ENCODE results near the gene CEP290. TPM values are rescaled to one million over a fixed set of nuclear protein-coding genes. Genes with fewer than 3 reads are reported as not detected.
"Not testable (repeated sequence)": the region's sequence is repeated elsewhere in the genome, so short reads cannot be mapped to it uniquely, and the experiment has no call there.

Gene CEP290
- total RNA-seq, 5 donors from 2014 or later (not counting 1 experiment from before 2014, with no cell fraction given), result 18.5 to 22.6 (median 20.8) TPM

DNA sequence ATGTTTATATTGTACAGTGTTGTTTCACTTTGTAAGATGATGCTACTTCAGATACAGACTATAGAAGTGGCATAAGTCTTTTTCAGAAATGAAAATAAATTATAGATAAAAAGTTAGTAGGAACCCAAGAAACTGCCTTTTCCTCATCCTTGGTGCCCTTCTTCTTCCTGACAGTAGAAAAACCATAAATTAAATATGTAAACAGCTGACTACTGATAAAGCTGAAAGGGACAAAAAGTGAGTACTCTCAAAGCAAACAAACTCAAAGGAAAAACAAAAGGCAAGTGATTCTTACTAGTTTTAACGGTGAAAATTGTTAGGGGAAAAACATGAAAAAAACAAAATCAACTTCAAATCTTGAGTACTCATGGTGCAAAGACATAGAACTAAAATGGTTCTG, 104.1 kb downstream of the CEP290 start:
- ATAC-seq (replicated peaks in 1 of 4) (no peak), DNase-seq (no peak)
- no peaks in the 10 kb centered on the region for H3K9me3 ChIP-seq
- H3K4me3 ChIP-seq (ENCODE audit: control insufficient read depth in 1 of 2, extremely low read depth in 1 of 2, low read length in 1 of 2), result no peak overlapping the region
- H3K27me3 ChIP-seq (replicated peaks in 1 of 2; ENCODE audit: control insufficient read depth in 2 of 2, extremely low read depth in 1 of 2, insufficient read depth in 2 of 2, low read length in 1 of 2), result no peaks in the 10 kb centered on the region
- Mint-ChIP-seq H3K36me3 (peaks cover 7% of the 10 kb centered on the region), H3K9me3 (no peaks in the 10 kb centered on the region), H3K4me3 (no peak overlapping the region), H3K27me3 (no peaks in the 10 kb centered on the region), H3K4me1 (peaks cover 58 to 71% (median 66%) of the 10 kb centered on the region in 3 donors), H3K27ac (peak overlapping the region in 1 of 2 donors; percentile 34)
- H3K27ac ChIP-seq (ENCODE audit: low read length), result no peak overlapping the region
- ChIA-PET POLR2A (interaction anchor here in 1 of 2 donors (0.6 kb wide), 1 partner anchor 28 kb away, joined by 3 read pairs; no protein-coding TSS in a partner anchor), CTCF (no interaction called here)
- WGBS (ENCODE audit: insufficient coverage), result no CpG with 5 or more reads among the region's 1 CpG
- peaks cover 9 to 15% of the 10 kb centered on the region in 2 experiments for H3K4me1 ChIP-seq (ENCODE audit: control insufficient read depth in 1 of 2, extremely low read depth in 1 of 2, insufficient read depth in 2 of 2, low read length in 2 of 2)
- H3K36me3 ChIP-seq (ENCODE audit: control insufficient read depth in 2 of 2, extremely low read depth in 1 of 2, insufficient read depth in 1 of 2, low read length in 1 of 2), result no peaks in the 10 kb centered on the region

DNA sequence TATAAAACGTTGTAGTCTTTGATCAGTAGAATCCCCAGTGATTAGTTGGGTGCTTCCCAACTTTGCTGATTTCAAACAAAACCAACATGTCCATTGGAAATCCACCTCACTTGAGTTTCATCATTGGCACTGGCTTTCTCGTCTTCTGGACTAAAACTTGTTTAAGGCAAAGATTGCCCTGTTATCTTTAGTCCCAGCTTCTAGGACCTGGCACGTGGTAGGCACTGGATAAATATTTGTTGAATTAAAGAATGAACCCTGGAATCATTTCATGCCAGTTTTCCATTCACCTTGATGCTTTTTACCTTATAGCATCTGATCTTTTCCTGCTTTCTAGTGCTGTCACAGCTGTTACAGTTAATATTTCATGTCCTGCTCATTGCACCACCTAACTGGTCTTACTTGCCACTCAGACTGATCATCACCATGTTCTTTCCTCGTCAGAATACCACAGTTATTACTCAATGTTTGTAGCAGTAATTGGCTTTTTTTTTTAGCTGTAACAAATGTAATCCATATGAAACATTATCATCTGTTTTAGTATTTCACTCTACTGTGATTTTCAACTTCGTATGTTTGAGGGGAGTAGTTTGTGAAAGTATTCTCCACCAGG, 105.4 kb downstream of the CEP290 start:
- H3K36me3 Mint-ChIP-seq, result peaks cover 7% of the 10 kb centered on the region
- CTCF ChIA-PET, result no interaction called here
- no peaks in the 10 kb centered on the region for H3K27me3 ChIP-seq (replicated peaks in 1 of 2; ENCODE audit: control insufficient read depth in 2 of 2, extremely low read depth in 1 of 2, insufficient read depth in 2 of 2, low read length in 1 of 2)
- H3K4me3 Mint-ChIP-seq, result peak overlapping the region; percentile 95 to 97 (median 96)
- no peaks in the 10 kb centered on the region for H3K9me3 Mint-ChIP-seq
- ATAC-seq (replicated peaks in 1 of 4), result no peak
- H3K36me3 ChIP-seq (ENCODE audit: control insufficient read depth in 2 of 2, extremely low read depth in 1 of 2, insufficient read depth in 1 of 2, low read length in 1 of 2), result no peaks in the 10 kb centered on the region
- peaks cover 9 to 15% of the 10 kb centered on the region in 2 experiments for H3K4me1 ChIP-seq (ENCODE audit: control insufficient read depth in 1 of 2, extremely low read depth in 1 of 2, insufficient read depth in 2 of 2, low read length in 2 of 2)
- H3K27ac Mint-ChIP-seq, result peak overlapping the region in 1 of 2 donors; percentile 93
- H3K4me3 ChIP-seq (ENCODE audit: control insufficient read depth in 1 of 2, extremely low read depth in 1 of 2, low read length in 1 of 2), result peak overlapping the region; percentile 75 to 91
- H3K9me3 ChIP-seq, result no peaks in the 10 kb centered on the region
- DNase-seq, result no peak
- POLR2A ChIA-PET, result interaction anchor here (0.6 to 0.9 kb wide), 3 partner anchors 10 to 1544 kb away, joined by 3 to 5 read pairs (median 4); no protein-coding TSS in a partner anchor
- no peaks in the 10 kb centered on the region for H3K27me3 Mint-ChIP-seq
- no peak overlapping the region for H3K27ac ChIP-seq (ENCODE audit: low read length)
- peaks cover 58 to 62% (median 62%) of the 10 kb centered on the region in 3 donors for H3K4me1 Mint-ChIP-seq
- no CpG with 5 or more reads among the region's 5 CpGs for WGBS (ENCODE audit: insufficient coverage)

- Histone ChIP-seq H3K36me3 (ENCODE audit: control insufficient read depth in 2 of 2, extremely low read depth in 1 of 2, insufficient read depth in 1 of 2, low read length in 1 of 2) (no peaks in the 10 kb centered on the region), H3K4me1 (ENCODE audit: control insufficient read depth in 1 of 2, extremely low read depth in 1 of 2, insufficient read depth in 2 of 2, low read length in 2 of 2) (peaks cover 9 to 15% of the 10 kb centered on the region in 2 experiments), H3K27me3 (replicated peaks in 1 of 2; ENCODE audit: control insufficient read depth in 2 of 2, extremely low read depth in 1 of 2, insufficient read depth in 2 of 2, low read length in 1 of 2) (no peaks in the 10 kb centered on the region), H3K9me3 (no peaks in the 10 kb centered on the region), H3K27ac (ENCODE audit: low read length) (peak overlapping the region; percentile 54), H3K4me3 (ENCODE audit: control insufficient read depth in 1 of 2, extremely low read depth in 1 of 2, low read length in 1 of 2) (peak overlapping the region; percentile 75 to 91)
- H3K9me3 Mint-ChIP-seq, result no peaks in the 10 kb centered on the region
- no peaks in the 10 kb centered on the region for H3K27me3 Mint-ChIP-seq
- DNase-seq (no peak), ATAC-seq (replicated peaks in 1 of 4) (peak in 1 of 4 experiments; percentile 3)
- peak overlapping the region; percentile 95 to 97 (median 96) for H3K4me3 Mint-ChIP-seq
- H3K36me3 Mint-ChIP-seq, result peaks cover 4% of the 10 kb centered on the region
- H3K27ac Mint-ChIP-seq, result peak overlapping the region in 1 of 2 donors; percentile 93
- H3K4me1 Mint-ChIP-seq, result peaks cover 57 to 58% (median 58%) of the 10 kb centered on the region in 3 donors
- WGBS (ENCODE audit: insufficient coverage), result no CpG with 5 or more reads among the region's 5 CpGs
- ChIA-PET CTCF (interaction anchor here in 1 of 2 donors (0.7 kb wide), 1 partner anchor 106 kb away, joined by 3 read pairs; the partner anchor contains the start of gene CEP290), POLR2A (no interaction called here)
These were observed 106.0 kb downstream of the CEP290 start for GRCh38 chr12:88035907-88036289.

GRCh38 chr12:88035271-88035906, 106.5 kb downstream of the CEP290 start:
- Mint-ChIP-seq H3K27me3 (no peaks in the 10 kb centered on the region), H3K27ac (peak overlapping the region; percentile 91 to 93), H3K36me3 (no peaks in the 10 kb centered on the region), H3K9me3 (no peaks in the 10 kb centered on the region), H3K4me1 (peaks cover 52 to 58% (median 54%) of the 10 kb centered on the region in 3 donors), H3K4me3 (peak overlapping the region; percentile 95 to 97 (median 96))
- Histone ChIP-seq H3K9me3 (no peaks in the 10 kb centered on the region), H3K27me3 (replicated peaks in 1 of 2; ENCODE audit: control insufficient read depth in 2 of 2, extremely low read depth in 1 of 2, insufficient read depth in 2 of 2, low read length in 1 of 2) (no peaks in the 10 kb centered on the region), H3K4me3 (ENCODE audit: control insufficient read depth in 1 of 2, extremely low read depth in 1 of 2, low read length in 1 of 2) (peak overlapping the region; percentile 75 to 91), H3K4me1 (ENCODE audit: control insufficient read depth in 1 of 2, extremely low read depth in 1 of 2, insufficient read depth in 2 of 2, low read length in 2 of 2) (peaks cover 9 to 15% of the 10 kb centered on the region in 2 experiments), H3K36me3 (ENCODE audit: control insufficient read depth in 2 of 2, extremely low read depth in 1 of 2, insufficient read depth in 1 of 2, low read length in 1 of 2) (no peaks in the 10 kb centered on the region), H3K27ac (ENCODE audit: low read length) (peak overlapping the region; percentile 54)
- CTCF ChIA-PET, result interaction anchor here in 1 of 2 donors (0.7 kb wide), 1 partner anchor 106 kb away, joined by 3 read pairs; the partner anchor contains the start of gene CEP290
- WGBS (ENCODE audit: insufficient coverage), result under 1% methylated on average over 50 of the region's 54 CpGs
- POLR2A ChIA-PET, result no interaction called here
- peak; percentile 69 to 89 (median 83) for DNase-seq
- ATAC-seq (replicated peaks in 1 of 4), result peak; percentile 99

DNA sequence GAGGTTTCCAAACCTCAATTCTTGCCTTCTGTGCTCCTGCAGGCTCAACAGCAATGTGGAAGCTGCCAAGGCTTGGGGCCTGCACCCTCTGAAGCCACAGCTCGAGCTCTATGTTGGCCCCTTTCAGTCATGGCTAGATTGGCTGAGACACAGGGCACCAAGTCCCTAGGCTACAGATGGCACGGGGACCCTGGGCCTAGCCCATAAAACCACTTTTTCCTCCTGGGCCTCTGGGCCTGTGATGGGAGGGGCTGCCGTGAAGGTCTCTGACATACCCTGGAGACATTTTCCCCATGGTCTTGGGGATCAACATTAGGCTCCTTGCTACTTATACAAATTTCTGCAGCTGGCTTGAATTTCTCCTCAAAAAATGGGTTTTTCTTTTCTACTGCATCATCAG, 110.7 kb downstream of the CEP290 start:
- DNase-seq; H3K4me3 ChIP-seq (ENCODE audit: control insufficient read depth in 1 of 2, extremely low read depth in 1 of 2, low read length in 1 of 2); H3K9me3 ChIP-seq; H3K27ac Mint-ChIP-seq; H3K27ac ChIP-seq (ENCODE audit: low read length); H3K27me3 Mint-ChIP-seq; H3K36me3 ChIP-seq (ENCODE audit: control insufficient read depth in 2 of 2, extremely low read depth in 1 of 2, insufficient read depth in 1 of 2, low read length in 1 of 2); POLR2A ChIA-PET; H3K36me3 Mint-ChIP-seq; CTCF ChIA-PET; H3K4me3 Mint-ChIP-seq; H3K27me3 ChIP-seq (replicated peaks in 1 of 2; ENCODE audit: control insufficient read depth in 2 of 2, extremely low read depth in 1 of 2, insufficient read depth in 2 of 2, low read length in 1 of 2); ATAC-seq (replicated peaks in 1 of 4); H3K4me1 ChIP-seq (ENCODE audit: control insufficient read depth in 1 of 2, extremely low read depth in 1 of 2, insufficient read depth in 2 of 2, low read length in 2 of 2); H3K9me3 Mint-ChIP-seq: not testable (repeated sequence)
- peaks cover 13 to 19% (median 16%) of the 10 kb centered on the region in 3 donors for H3K4me1 Mint-ChIP-seq
- WGBS (ENCODE audit: insufficient coverage), result 62% methylated on average over 2 of the region's 3 CpGs

DNA sequence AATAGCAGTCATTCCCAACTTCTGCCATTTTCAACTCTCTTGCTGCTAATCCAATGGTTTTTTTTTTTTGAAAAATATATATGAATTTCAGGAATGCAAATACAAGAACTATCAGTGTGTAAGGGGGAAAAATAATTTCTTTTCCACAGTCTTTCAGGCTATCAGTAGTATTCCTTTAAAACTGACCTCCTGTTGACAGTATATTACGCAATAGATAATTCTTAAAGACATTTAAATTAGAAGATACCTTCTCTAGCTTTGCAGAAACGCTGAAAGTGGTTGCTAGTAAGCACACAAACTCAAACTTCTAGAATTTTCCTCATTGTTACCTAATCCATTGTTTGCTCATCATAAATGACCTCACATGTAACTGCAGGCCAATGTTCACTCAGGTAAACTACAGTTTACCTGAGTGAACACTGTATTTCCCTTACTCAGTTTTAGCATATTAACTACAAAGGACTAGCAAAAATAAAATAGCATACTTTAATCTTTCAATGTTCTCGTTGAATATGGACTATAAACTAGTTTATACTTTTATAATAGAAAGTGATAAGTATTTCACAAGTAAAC, 112.7 kb downstream of the CEP290 start, which contains the start of gene C12orf50:
C12orf50 (minus strand) TSS at position 309 of the 573 bp plus-strand sequence. CDS start 2,439 bp downstream, outside the sequence.
- no peak within 1 kb of the TSS for H3K27ac Mint-ChIP-seq
- H3K4me3 Mint-ChIP-seq, result no peak within 1 kb of the TSS
- H3K4me1 Mint-ChIP-seq, result peaks cover 4% of the 10 kb centered on the region in 3 donors
- ChIA-PET POLR2A (interaction anchor here in 1 of 2 donors (0.6 kb wide), 2 partner anchors 10 to 1579 kb away, joined by 3 to 4 read pairs; no protein-coding TSS in a partner anchor), CTCF (no interaction called here)
- H3K9me3 Mint-ChIP-seq, result no peaks in the 10 kb centered on the region
- ATAC-seq (replicated peaks in 1 of 4) (no peak), DNase-seq (no peak)
- H3K36me3 Mint-ChIP-seq, result no peaks in the 10 kb centered on the region
- no peaks in the 10 kb centered on the region for H3K27me3 Mint-ChIP-seq
- Histone ChIP-seq H3K36me3 (ENCODE audit: control insufficient read depth in 2 of 2, extremely low read depth in 1 of 2, insufficient read depth in 1 of 2, low read length in 1 of 2) (no peaks in the 10 kb centered on the region), H3K4me1 (ENCODE audit: control insufficient read depth in 1 of 2, extremely low read depth in 1 of 2, insufficient read depth in 2 of 2, low read length in 2 of 2) (no peaks in the 10 kb centered on the region), H3K9me3 (no peaks in the 10 kb centered on the region), H3K27ac (ENCODE audit: low read length) (no peak within 1 kb of the TSS), H3K27me3 (replicated peaks in 1 of 2; ENCODE audit: control insufficient read depth in 2 of 2, extremely low read depth in 1 of 2, insufficient read depth in 2 of 2, low read length in 1 of 2) (no peaks in the 10 kb centered on the region), H3K4me3 (ENCODE audit: control insufficient read depth in 1 of 2, extremely low read depth in 1 of 2, low read length in 1 of 2) (no peak within 1 kb of the TSS)
- 57% methylated on average over 1 of the region's 3 CpGs for WGBS (ENCODE audit: insufficient coverage)

Measured in T-cell (primary cell).